Activated CD8-positive, alpha-beta memory T cell treated with anti-CD3 and anti-CD28 coated beads, Interleukin-2, amount 10 ng/mL, durations not matched to agents 7 days and 5 days (primary cell): ENCODE measurements around the gene RASA4B. TPM values are rescaled to one million over a fixed set of nuclear protein-coding genes. Genes with fewer than 3 reads are reported as not detected.

Experiments used
- ATAC-seq: fragments of 150-1000 bp; cut with Tn5 transposase; one replicate; pipeline ENCODE4 v1.10.0; 2021; ENCODE audit warnings: moderate library complexity
- CTCF ChIA-PET: fragments of 350-600 bp; sonication (Branson Sonifier 250); formaldehyde crosslinking; loops from one replicate; lab custom pipeline; 2021; ENCODE audit warnings: antibody characterized with exemption; lab: Charles Lee
- DNase-seq: peaks from one replicate; pipeline ENCODE4 v3.0.0-alpha.2; 2020
- H3K27ac Mint-ChIP-seq: one replicate; pipeline ENCODE4 v1.8.0; 2021; ENCODE audit warnings: mild to moderate bottlenecking, mixed read lengths
- H3K27me3 Mint-ChIP-seq: one replicate; pipeline ENCODE4 v1.8.0; 2021; ENCODE audit warnings: mixed read lengths
- H3K36me3 Mint-ChIP-seq: one replicate; pipeline ENCODE4 v1.8.0; 2021; ENCODE audit warnings: mild to moderate bottlenecking, mixed read lengths
- H3K4me1 Mint-ChIP-seq: one replicate; pipeline ENCODE4 v1.8.0; 2021; ENCODE audit warnings: mixed read lengths
- H3K4me3 Mint-ChIP-seq: one replicate; pipeline ENCODE4 v1.8.0; 2021; ENCODE audit warnings: mild to moderate bottlenecking, moderate library complexity, mixed read lengths
- H3K9me3 Mint-ChIP-seq: one replicate; pipeline ENCODE4 v1.8.0; 2022; ENCODE audit warnings: low read depth, mixed read lengths
- total RNA-seq, 2 experiments: library from RNA; stranded (reverse); gene quantifications; one replicate each; pipeline ENCODE4 v1.2.3, GENCODE V29; 2021

Gene RASA4B
- total RNA-seq, 2 experiments from 2014 or later, result 14.8 to 16.7 TPM

- no peaks in the 10 kb centered on the region for H3K4me1 Mint-ChIP-seq
- H3K27ac Mint-ChIP-seq, result no peak overlapping the region
- H3K9me3 Mint-ChIP-seq, result no peaks in the 10 kb centered on the region
- peaks cover 8% of the 10 kb centered on the region for H3K36me3 Mint-ChIP-seq
- DNase-seq (no peak), ATAC-seq (no peak)
- H3K4me3 Mint-ChIP-seq, result no peak overlapping the region
- CTCF ChIA-PET, result interaction anchor here (1.5 to 2.0 kb wide), 3 partner anchors 15 to 42 kb away, joined by 4 to 20 read pairs (median 7); no protein-coding TSS in a partner anchor
- H3K27me3 Mint-ChIP-seq, result no peaks in the 10 kb centered on the region
Measured at GRCh38 chr7:102449136-102449535, 68.4 kb downstream of the RASA4B start.

GRCh38 chr7:102447311-102447710 lies 70.3 kb downstream of the RASA4B start:
- Mint-ChIP-seq H3K4me3 (no peak overlapping the region), H3K27ac (no peak overlapping the region), H3K4me1 (peaks cover 7% of the 10 kb centered on the region), H3K36me3 (peaks cover 8% of the 10 kb centered on the region), H3K9me3 (no peaks in the 10 kb centered on the region), H3K27me3 (no peaks in the 10 kb centered on the region)
- no peak for DNase-seq
- CTCF ChIA-PET, result interaction anchor here (1.4 kb wide), 1 partner anchor 43 kb away, joined by 3 read pairs; no protein-coding TSS in a partner anchor
- ATAC-seq, result no peak

DNA sequence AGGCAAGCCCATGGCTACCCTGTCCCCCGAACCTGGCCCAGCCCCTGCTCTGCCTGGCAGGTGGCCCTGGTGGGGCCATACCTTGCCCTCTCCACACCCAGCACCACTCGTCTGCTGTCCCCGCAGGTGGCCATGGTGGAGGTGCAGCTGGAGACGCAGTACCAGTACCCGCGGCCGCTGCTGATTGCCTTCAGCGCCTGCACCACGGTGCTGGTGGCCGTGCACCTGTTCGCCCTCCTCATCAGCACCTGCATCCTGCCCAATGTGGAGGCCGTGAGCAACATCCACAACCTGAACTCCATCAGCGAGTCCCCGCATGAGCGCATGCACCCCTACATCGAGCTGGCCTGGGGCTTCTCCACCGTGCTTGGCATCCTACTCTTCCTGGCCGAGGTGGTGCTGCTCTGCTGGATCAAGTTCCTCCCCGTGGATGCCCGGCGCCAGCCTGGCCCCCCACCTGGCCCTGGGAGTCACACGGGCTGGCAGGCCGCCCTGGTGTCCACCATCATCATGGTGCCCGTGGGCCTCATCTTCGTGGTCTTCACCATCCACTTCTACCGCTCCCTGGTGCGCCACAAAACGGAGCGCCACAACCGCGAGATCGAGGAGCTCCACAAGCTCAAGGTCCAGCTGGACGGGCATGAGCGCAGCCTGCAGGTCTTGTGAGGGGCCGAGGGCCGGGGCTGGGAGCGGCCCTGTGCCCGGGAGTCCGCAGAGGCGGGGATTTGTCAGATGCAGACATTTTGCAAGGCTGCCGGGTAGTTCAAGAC lies 71.0 kb downstream of the RASA4B start:
- DNase-seq (no peak), ATAC-seq (no peak)
- no peaks in the 10 kb centered on the region for H3K27me3 Mint-ChIP-seq
- no peak overlapping the region for H3K27ac Mint-ChIP-seq
- peaks cover 10% of the 10 kb centered on the region for H3K4me1 Mint-ChIP-seq
- CTCF ChIA-PET, result interaction anchor here (1.4 kb wide), 1 partner anchor 42 kb away, joined by 3 read pairs; no protein-coding TSS in a partner anchor
- H3K9me3 Mint-ChIP-seq, result no peaks in the 10 kb centered on the region
- H3K4me3 Mint-ChIP-seq, result no peak overlapping the region
- H3K36me3 Mint-ChIP-seq, result peaks cover 11% of the 10 kb centered on the region

GRCh38 chr7:102445674-102446071 lies 71.9 kb downstream of the RASA4B start:
- Mint-ChIP-seq H3K4me1 (peaks cover 10% of the 10 kb centered on the region), H3K27me3 (no peaks in the 10 kb centered on the region), H3K27ac (peak overlapping the region; percentile 4), H3K4me3 (no peak overlapping the region), H3K36me3 (peaks cover 12% of the 10 kb centered on the region), H3K9me3 (no peaks in the 10 kb centered on the region)
- CTCF ChIA-PET, result interaction anchor here (1.4 to 1.5 kb wide), 2 partner anchors 12 to 41 kb away, joined by 3 to 5 read pairs; partner anchors contain the start of gene ORAI2
- no peak for DNase-seq
- no peak for ATAC-seq

- H3K27me3 Mint-ChIP-seq, result no peaks in the 10 kb centered on the region
- peaks cover 12% of the 10 kb centered on the region for H3K36me3 Mint-ChIP-seq
- peaks cover 10% of the 10 kb centered on the region for H3K4me1 Mint-ChIP-seq
- H3K9me3 Mint-ChIP-seq, result no peaks in the 10 kb centered on the region
- CTCF ChIA-PET, result interaction anchor here (1.5 to 2.6 kb wide), 2 partner anchors 11 to 41 kb away, joined by 5 to 10 read pairs; partner anchors contain the start of gene ORAI2
- no peak for ATAC-seq
- H3K27ac Mint-ChIP-seq, result peak overlapping the region; percentile 25
- no peak overlapping the region for H3K4me3 Mint-ChIP-seq
- DNase-seq, result no peak
Measured at GRCh38 chr7:102444961-102445673, 72.5 kb downstream of the RASA4B start.

DNA sequence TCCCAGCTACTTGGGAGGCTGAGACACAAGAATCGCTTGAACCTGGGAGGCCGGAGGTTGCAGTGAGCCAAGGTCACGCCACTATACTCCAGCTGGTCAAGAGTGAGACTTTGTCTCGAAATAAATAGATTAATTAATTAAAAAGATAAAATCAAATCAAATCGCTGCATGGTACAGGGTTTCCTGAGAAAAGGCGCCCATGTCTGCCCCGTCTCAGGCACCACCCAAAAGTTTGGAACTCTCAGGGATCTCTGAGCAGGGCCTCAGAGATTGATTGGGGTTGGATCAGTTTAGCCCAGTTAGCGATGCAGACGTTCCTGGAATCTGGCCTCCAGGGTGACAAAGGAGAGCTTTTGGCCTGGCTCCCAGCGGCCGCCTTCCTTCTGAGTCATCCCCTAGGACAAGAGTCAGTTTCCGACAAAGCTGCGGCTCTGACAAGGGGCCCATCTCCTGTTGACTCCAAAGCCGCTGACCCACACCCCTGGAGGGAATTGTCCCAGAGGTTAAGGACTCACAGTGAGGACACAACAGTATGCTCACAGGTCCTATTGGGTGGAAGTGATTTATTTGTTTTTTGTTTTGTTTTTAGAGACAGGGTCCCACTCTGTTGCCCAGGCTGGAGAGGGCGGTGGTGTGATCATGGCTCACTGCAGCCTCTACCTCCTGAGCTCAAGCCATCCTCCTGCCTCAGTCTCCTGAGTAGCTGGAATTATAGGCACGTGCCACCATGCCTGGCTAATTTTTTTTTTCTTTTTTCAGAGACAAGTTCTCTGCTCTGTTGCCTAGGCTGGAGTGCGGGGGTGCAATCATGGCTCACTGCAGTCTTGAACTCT lies 77.4 kb downstream of the RASA4B start:
- no peak for ATAC-seq
- CTCF ChIA-PET, result interaction anchor here (0.7 to 1.3 kb wide), 3 partner anchors 10 to 36 kb away, joined by 3 to 4 read pairs (median 3); partner anchors contain the start of genes ALKBH4 and LRWD1
- H3K36me3 Mint-ChIP-seq, result peaks cover 21% of the 10 kb centered on the region
- H3K9me3 Mint-ChIP-seq, result no peaks in the 10 kb centered on the region
- no peaks in the 10 kb centered on the region for H3K27me3 Mint-ChIP-seq
- no peak overlapping the region for H3K4me3 Mint-ChIP-seq
- H3K4me1 Mint-ChIP-seq, result peaks cover 20% of the 10 kb centered on the region
- DNase-seq, result no peak
- H3K27ac Mint-ChIP-seq, result no peak overlapping the region

GRCh38 chr7:102436118-102436517 lies 81.5 kb downstream of the RASA4B start:
- peaks cover 36% of the 10 kb centered on the region for H3K4me1 Mint-ChIP-seq
- peaks cover 14% of the 10 kb centered on the region for H3K36me3 Mint-ChIP-seq
- H3K4me3 Mint-ChIP-seq, result no peak overlapping the region
- no peaks in the 10 kb centered on the region for H3K27me3 Mint-ChIP-seq
- ATAC-seq (no peak), DNase-seq (no peak)
- no peak overlapping the region for H3K27ac Mint-ChIP-seq
- CTCF ChIA-PET, result interaction anchor here (1.4 to 5.9 kb wide), 3 partner anchors 19 to 32 kb away, joined by 3 to 50 read pairs (median 31); no protein-coding TSS in a partner anchor
- no peaks in the 10 kb centered on the region for H3K9me3 Mint-ChIP-seq

- ATAC-seq (peak; percentile 25), DNase-seq (peak; percentile 61)
- H3K27ac Mint-ChIP-seq, result peak overlapping the region; percentile 75
- CTCF ChIA-PET, result interaction anchor here (0.6 to 5.9 kb wide), 8 partner anchors 11 to 282 kb away, joined by 3 to 50 read pairs (median 4); no protein-coding TSS in a partner anchor
- H3K9me3 Mint-ChIP-seq, result no peaks in the 10 kb centered on the region
- peaks cover 18% of the 10 kb centered on the region for H3K36me3 Mint-ChIP-seq
- no peaks in the 10 kb centered on the region for H3K27me3 Mint-ChIP-seq
- H3K4me3 Mint-ChIP-seq, result peak overlapping the region; percentile 75
- peaks cover 52% of the 10 kb centered on the region for H3K4me1 Mint-ChIP-seq
Measured at GRCh38 chr7:102434039-102434486, 83.5 kb downstream of the RASA4B start.

DNA sequence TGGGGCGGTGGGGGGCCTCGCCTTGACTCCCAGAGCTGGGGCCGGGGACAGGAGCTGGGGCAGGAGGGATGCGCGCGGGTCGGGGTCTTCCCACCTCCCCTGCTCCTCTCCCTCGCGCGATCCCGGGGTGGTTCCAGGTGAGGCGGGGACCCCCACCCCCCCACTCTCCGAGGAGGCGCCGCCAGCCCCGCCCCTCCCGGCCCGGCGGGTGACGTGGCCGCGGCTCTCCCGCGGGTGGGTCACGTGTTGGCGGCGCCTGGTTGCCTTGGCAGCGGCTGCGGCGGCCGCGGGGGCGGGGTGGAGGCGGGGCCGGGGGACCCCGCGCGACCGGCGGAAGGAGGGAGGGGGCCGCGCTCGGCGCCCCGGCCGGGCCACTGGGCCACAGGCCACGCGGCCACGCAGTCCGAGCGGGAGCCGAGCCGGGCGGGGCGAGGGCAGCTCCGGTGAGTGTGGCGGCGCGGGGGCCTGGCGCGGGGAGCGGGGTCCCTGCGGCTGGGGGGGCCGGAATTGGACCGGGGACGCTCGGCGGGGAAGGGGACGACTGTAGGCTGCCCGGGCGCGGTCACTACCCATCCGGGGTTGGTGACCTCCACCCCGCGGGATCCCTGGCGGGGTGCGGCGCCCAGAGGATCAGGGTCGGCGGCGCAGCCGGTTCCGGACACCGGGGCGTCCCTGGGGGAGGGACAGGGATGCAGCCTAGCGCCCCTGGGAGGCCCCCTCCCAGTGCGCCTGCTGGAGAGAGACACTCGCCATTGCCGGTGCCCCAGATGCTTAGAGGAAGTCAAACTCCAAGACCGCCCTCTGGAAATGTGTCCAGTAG lies 84.1 kb downstream of the RASA4B start, which contains the start of gene ORAI2:
Gene ORAI2 (plus strand): TSS at position 357 of the 820 bp plus-strand sequence. CDS start 5,382 bp downstream, outside the sequence.
- Mint-ChIP-seq H3K4me1 (peaks cover 53% of the 10 kb centered on the region), H3K4me3 (peak within 1 kb of the TSS; percentile 75), H3K27me3 (no peaks in the 10 kb centered on the region), H3K27ac (peak within 1 kb of the TSS; percentile 85), H3K9me3 (no peaks in the 10 kb centered on the region), H3K36me3 (peaks cover 18% of the 10 kb centered on the region)
- CTCF ChIA-PET, result interaction anchor here (0.6 to 5.9 kb wide), 8 partner anchors 12 to 212 kb away, joined by 3 to 50 read pairs (median 5); no protein-coding TSS in a partner anchor
- ATAC-seq (peak; percentile 71), DNase-seq (peak; percentile 89)
